PC-9 (cell line): Measurements from ENCODE around the gene TREM2.

Source experiments
- EZH2 ChIP-seq: fragments of 200-600 bp; sonication (generic); IDR thresholded peaks from 2 replicates; pipeline ENCODE4 v1.8.0; 2017; ENCODE audit warnings: antibody characterized with exemption, low read depth
- TF ChIP-seq, protein P1 (sequence below): fragments of 200-600 bp; sonication (generic); conservative IDR thresholded peaks from 2 replicates; pipeline ENCODE4 v1.6.1; 2017; ENCODE audit warnings: mixed run types, antibody characterized with exemption, mild to moderate bottlenecking, moderate library complexity

DNA sequence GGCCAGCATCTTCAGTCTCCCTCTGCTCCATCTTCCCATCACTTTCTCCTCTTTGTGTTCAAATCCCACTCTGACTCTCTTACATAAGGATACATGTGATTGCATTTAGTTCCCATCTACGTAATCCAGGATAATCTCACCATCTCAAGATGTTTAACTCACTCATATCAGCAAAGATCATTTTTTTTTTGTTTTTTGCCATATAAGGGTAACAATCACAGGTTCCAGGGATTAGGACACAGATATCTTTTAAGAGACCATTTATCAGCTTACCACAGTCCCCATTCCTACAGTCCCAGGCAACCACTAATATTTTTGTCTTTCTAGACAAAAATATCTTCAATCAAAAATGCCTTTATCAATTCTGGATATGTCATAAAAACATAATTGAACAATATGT, 41.2 kb upstream of the TREM2 start:
- TF ChIP-seq EZH2: no peak
- TF ChIP-seq, protein P1, sequence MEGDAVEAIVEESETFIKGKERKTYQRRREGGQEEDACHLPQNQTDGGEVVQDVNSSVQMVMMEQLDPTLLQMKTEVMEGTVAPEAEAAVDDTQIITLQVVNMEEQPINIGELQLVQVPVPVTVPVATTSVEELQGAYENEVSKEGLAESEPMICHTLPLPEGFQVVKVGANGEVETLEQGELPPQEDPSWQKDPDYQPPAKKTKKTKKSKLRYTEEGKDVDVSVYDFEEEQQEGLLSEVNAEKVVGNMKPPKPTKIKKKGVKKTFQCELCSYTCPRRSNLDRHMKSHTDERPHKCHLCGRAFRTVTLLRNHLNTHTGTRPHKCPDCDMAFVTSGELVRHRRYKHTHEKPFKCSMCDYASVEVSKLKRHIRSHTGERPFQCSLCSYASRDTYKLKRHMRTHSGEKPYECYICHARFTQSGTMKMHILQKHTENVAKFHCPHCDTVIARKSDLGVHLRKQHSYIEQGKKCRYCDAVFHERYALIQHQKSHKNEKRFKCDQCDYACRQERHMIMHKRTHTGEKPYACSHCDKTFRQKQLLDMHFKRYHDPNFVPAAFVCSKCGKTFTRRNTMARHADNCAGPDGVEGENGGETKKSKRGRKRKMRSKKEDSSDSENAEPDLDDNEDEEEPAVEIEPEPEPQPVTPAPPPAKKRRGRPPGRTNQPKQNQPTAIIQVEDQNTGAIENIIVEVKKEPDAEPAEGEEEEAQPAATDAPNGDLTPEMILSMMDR: no peak
